Measurements from ENCODE around the gene TMEM114.

TMEM114 gene

GRCh38 chr16:8585041-8585440, 5.3 kb downstream of the TMEM114 start:
- no peak for DNase-seq (ENCODE audit: low read depth)
- no peak overlapping the region for H3K4me3 ChIP-seq (ENCODE audit: low read depth, low read length)
- TF ChIP-seq CTCF (IDR thresholded peaks at IDR 0.05; ENCODE audit: low read depth, low read length, missing control alignments): no peak

GRCh38 chr16:8583732-8584131, 6.6 kb downstream of the TMEM114 start:
- H3K4me3 ChIP-seq (ENCODE audit: low read depth, low read length): no peak overlapping the region
- DNase-seq (ENCODE audit: low read depth): no peak
- TF ChIP-seq CTCF (IDR thresholded peaks at IDR 0.05; ENCODE audit: low read depth, low read length, missing control alignments): no peak

GRCh38 chr16:8583199-8583598, 7.1 kb downstream of the TMEM114 start:
- TF ChIP-seq CTCF (IDR thresholded peaks at IDR 0.05; ENCODE audit: low read depth, low read length, missing control alignments): no peak
- DNase-seq (ENCODE audit: low read depth): no peak
- H3K4me3 ChIP-seq (ENCODE audit: low read depth, low read length): no peak overlapping the region

- no peak for DNase-seq (ENCODE audit: low read depth)
- no peak overlapping the region for H3K4me3 ChIP-seq (ENCODE audit: low read depth, low read length)
- TF ChIP-seq CTCF (IDR thresholded peaks at IDR 0.05; ENCODE audit: low read depth, low read length, missing control alignments): no peak
Observed at GRCh38 chr16:8581831-8582580, 8.3 kb downstream of the TMEM114 start.

- no peak for TF ChIP-seq CTCF (IDR thresholded peaks at IDR 0.05; ENCODE audit: low read depth, low read length, missing control alignments)
- H3K4me3 ChIP-seq (ENCODE audit: low read depth, low read length): no peak overlapping the region
- no peak for DNase-seq (ENCODE audit: low read depth)
Observed at GRCh38 chr16:8579559-8579958, 10.8 kb downstream of the TMEM114 start.

GRCh38 chr16:8577678-8578304, 12.5 kb downstream of the TMEM114 start:
- no peak for TF ChIP-seq CTCF (IDR thresholded peaks at IDR 0.05; ENCODE audit: low read depth, low read length, missing control alignments)
- no peak for DNase-seq (ENCODE audit: low read depth)

More at GRCh38 chr16:8577678-8578304, 12.5 kb downstream of the TMEM114 start:
- no peak overlapping the region for H3K4me3 ChIP-seq (ENCODE audit: low read depth, low read length)
